K562 (cell line): ENCODE data around the gene GOLPH3L. TPM values are rescaled to one million over a fixed set of nuclear protein-coding genes. Genes with fewer than 3 reads are reported as not detected.

Source experiments
- ATAC-seq: fragments of 200-7000 bp; cut with Tn5 transposase; 3 replicates; pipeline ENCODE4 v1.9.1; 2020; ENCODE audit warnings: moderate library complexity
- BruUV-seq: library from RNA; stranded (reverse); fragments of 400-500 nt; replicated peaks from 2 replicates; lab custom pipeline; 2021; lab: Mats Ljungman, UMichigan
- CTCF ChIA-PET: fragments of 300-600 bp; formaldehyde crosslinking; extraction: SDS; loops from one replicate; lab custom pipeline; 2021; ENCODE audit warnings: low intra/inter-chr PET ratio; lab: Yijun Ruan, JAX
- POLR2A ChIA-PET: fragments of 300-600, 350-650 bp; sonication (Branson Sonifier 250); formaldehyde crosslinking; extraction: SDS; loops from one replicate; lab custom pipeline; 2021; ENCODE audit warnings: antibody characterized with exemption, inconsistent platforms; lab: Yijun Ruan, JAX
- DNase-seq, 4 experiments: peaks; one replicate each; pipeline versions ENCODE4 v3.0.0 to v3.0.0-alpha.2; 2011 to 2018; ENCODE audit warnings: low spot score in 3 of 4, mixed read lengths in 3 of 4; ENCODE audit errors: extremely low read depth in 1 of 4
- FAIRE-seq: peaks from 2 replicates; lab custom pipeline; 2011; peaks lifted over from hg19 to GRCh38; lab: Jason Lieb, UNC
- H2AFZ ChIP-seq: 2 replicates; pipeline ENCODE4 v1.6.0; 2011; ENCODE audit warnings: low read depth, low read length, control low read depth, inconsistent platforms
- H3K27ac ChIP-seq: fragments of 200-600 bp; 3 replicates; pipeline ENCODE4 v1.8.0; 2011; ENCODE audit warnings: low read depth, mild to moderate bottlenecking, control low read depth, inconsistent platforms, low read length, moderate library complexity, mixed read lengths; ENCODE audit errors: extremely low read depth
- H3K27me3 ChIP-seq, 2 experiments: fragments of 300-600 bp in 1 of 2; 2 replicates in 1 of 2; 3 replicates in 1 of 2; pipeline versions ENCODE4 v1.6.0 to v1.8.0; 2011; ENCODE audit warnings: inconsistent platforms in 2 of 2, low read length in 2 of 2, mild to moderate bottlenecking in 1 of 2, mixed read lengths in 1 of 2, moderate library complexity in 1 of 2; ENCODE audit not compliant: control insufficient read depth in 2 of 2, insufficient read depth in 2 of 2
- H3K36me3 ChIP-seq: fragments of 300-600 bp; 3 replicates; pipeline ENCODE4 v1.8.0; 2011; ENCODE audit warnings: mild to moderate bottlenecking, low read length, inconsistent platforms; ENCODE audit not compliant: control insufficient read depth, insufficient read depth
- H3K4me1 ChIP-seq, 2 experiments: fragments of 200-600 bp in 1 of 2; replicated peaks in 1 of 2; 2 replicates in 1 of 2; 3 replicates in 1 of 2; pipeline versions ENCODE4 v1.5.1 to v1.8.0; 2011; ENCODE audit warnings: inconsistent platforms in 2 of 2, low read length in 2 of 2, mild to moderate bottlenecking in 1 of 2, mixed read lengths in 1 of 2, moderate library complexity in 1 of 2; ENCODE audit not compliant: control insufficient read depth in 2 of 2, insufficient read depth in 2 of 2
- H3K4me2 ChIP-seq: 2 replicates; pipeline ENCODE4 v1.6.1; 2011; ENCODE audit warnings: low read length, control low read depth, inconsistent platforms, mixed read lengths; ENCODE audit not compliant: insufficient read depth
- H3K4me3 ChIP-seq: fragments of 200-600 bp; sonication (generic), shearing (Covaris generic); 2 replicates; pipeline ENCODE4 v1.5.1; 2016; ENCODE audit warnings: control low read depth, inconsistent platforms
- H3K79me2 ChIP-seq: fragments of 200-600 bp; 3 replicates; pipeline ENCODE4 v1.8.0; 2011; ENCODE audit warnings: low read length, inconsistent platforms; ENCODE audit not compliant: control insufficient read depth, insufficient read depth
- H3K9ac ChIP-seq, 2 experiments: 2 replicates each; pipeline versions ENCODE4 v1.6.0 to v1.6.1; 2011; ENCODE audit warnings: low read depth in 2 of 2, low read length in 2 of 2, control low read depth in 1 of 2, inconsistent platforms in 1 of 2, mild to moderate bottlenecking in 1 of 2, mixed read lengths in 1 of 2; ENCODE audit not compliant: insufficient read depth in 1 of 2
- H3K9me1 ChIP-seq: one replicate; pipeline ENCODE4 v1.6.0; 2011; ENCODE audit warnings: inconsistent platforms, mild to moderate bottlenecking, low read length, moderate library complexity; ENCODE audit not compliant: control insufficient read depth, insufficient read depth
- H3K9me3 ChIP-seq: replicated peaks from 2 replicates; pipeline ENCODE4 v1.5.1; 2011; ENCODE audit warnings: low read depth, low read length, inconsistent platforms; ENCODE audit not compliant: control insufficient read depth, insufficient read depth
- H4K20me1 ChIP-seq: replicated peaks from 2 replicates; pipeline ENCODE4 v1.6.1; 2011; ENCODE audit warnings: low read length, inconsistent platforms, mixed read lengths; ENCODE audit not compliant: control insufficient read depth, insufficient read depth
- HINFP ChIP-seq: fragments of 450-650 bp; conservative IDR thresholded peaks from 2 replicates; pipeline ENCODE4 v1.6.1; 2016; ENCODE audit warnings: missing genetic modification characterization, low read depth, mild to moderate bottlenecking, control low read depth, missing compliant biosample characterization
- NR3C1 ChIP-seq: sonication (generic); formaldehyde crosslinking; IDR thresholded peaks from 2 replicates; pipeline ENCODE4 v1.8.1; 2022; ENCODE audit warnings: missing genetic modification reagents
- PRMT5 ChIP-seq: sonication (generic); formaldehyde crosslinking; IDR thresholded peaks from 2 replicates; pipeline ENCODE4 v1.5.0; 2020; ENCODE audit warnings: missing genetic modification reagents
- SRF ChIP-seq, 2 experiments: fragments of 250-450, 450-650 bp in 1 of 2; sonication (Bioruptor Pico) in 1 of 2; sonication (generic) in 1 of 2; formaldehyde crosslinking; IDR thresholded peaks; 2 replicates each; pipeline versions ENCODE4 v1.5.0 to v1.5.1; 2020 to 2022; ENCODE audit warnings: mild to moderate bottlenecking in 1 of 2, missing genetic modification reagents in 1 of 2
- THRAP3 ChIP-seq: fragments of 450-650 bp; IDR thresholded peaks from 2 replicates; pipeline ENCODE4 v1.6.1; 2016; ENCODE audit warnings: mild to moderate bottlenecking, inconsistent platforms, borderline replicate concordance
- XRCC5 ChIP-seq: fragments of 200-400 bp; formaldehyde crosslinking; IDR thresholded peaks from 2 replicates; pipeline ENCODE4 v1.6.1; 2017; ENCODE audit warnings: low read depth, mild to moderate bottlenecking, low read length
- ZNF184 ChIP-seq: sonication (generic); formaldehyde crosslinking; IDR thresholded peaks from 2 replicates; pipeline ENCODE4 v1.5.0; 2020; ENCODE audit warnings: missing genetic modification reagents
- WGBS: fragments of 100-300 bp; shearing (Covaris generic); methylation state at CpG from one replicate; pipeline ENCODE4 v1.1.6; 2016; ENCODE audit warnings: low coverage, mixed read lengths; ENCODE audit not compliant: insufficient coverage; ENCODE audit errors: missing lambda C conversion rate; 5-methylcytosine and 5-hydroxymethylcytosine counted together
- in situ Hi-C: fragments of 300-500 bp; cut with MboI; formaldehyde crosslinking; loops from 4 replicates; pipeline ENCODE4 v1.15.0; 2018; ENCODE audit warnings: inconsistent platforms, mixed read lengths
- intact Hi-C: fragments of 100-400 bp; cut with micrococcal nuclease; formaldehyde crosslinking; loops from 2 replicates; pipeline ENCODE4 v1.14.2; 2022
- polyA plus RNA-seq, 8 experiments: library from polyadenylated mRNA; depleted of rRNA in 4 of 8; stranded (reverse) in 5 of 8; unstranded in 3 of 8; fragments of >200 nt; fragmentation: Nextera tagmentation in 2 of 8; fragmentation: Illumina TruSeq in 1 of 8; extraction: Ambion mirVana in 2 of 8; extraction: Trizol in 1 of 8; gene quantifications; 2 replicates each; pipeline versions ENCODE4 v1.2.1 to v1.2.3, GENCODE V29; 2011 to 2014; ENCODE audit warnings: inconsistent platforms in 1 of 8, missing spikeins in 1 of 8
- total RNA-seq, 7 experiments: library from RNA; depleted of rRNA in 6 of 7; stranded (reverse); fragments of >200 nt in 6 of 7; fragmentation: Illumina TruSeq in 2 of 7; extraction: Trizol in 2 of 7; gene quantifications; 2 replicates each; pipeline versions ENCODE4 v1.2.1 to v1.2.3, GENCODE V29; 2011 to 2021; ENCODE audit warnings: low replicate concordance in 1 of 7
- TF ChIP-seq, protein P1 (sequence below): fragments of 250-450 bp; sonication (Bioruptor Pico); IDR thresholded peaks from 2 replicates; pipeline ENCODE4 v1.9.0; 2021; ENCODE audit warnings: mild to moderate bottlenecking
- TF ChIP-seq, protein P2 (sequence below), 2 experiments: fragments of 450-650 bp; formaldehyde crosslinking in 1 of 2; IDR thresholded peaks; 2 replicates each; pipeline versions ENCODE4 v1.4.0 to v1.6.1; 2014 to 2020; ENCODE audit warnings: mild to moderate bottlenecking in 2 of 2, borderline replicate concordance in 1 of 2, low read depth in 1 of 2

Gene GOLPH3L
- total and polyA plus RNA-seq, 9 of the 15 experiments (the other 6 are each of a cell fraction or from before 2014, with no cell fraction given): 8.1 to 42.1 (median 21.6) TPM

DNA sequence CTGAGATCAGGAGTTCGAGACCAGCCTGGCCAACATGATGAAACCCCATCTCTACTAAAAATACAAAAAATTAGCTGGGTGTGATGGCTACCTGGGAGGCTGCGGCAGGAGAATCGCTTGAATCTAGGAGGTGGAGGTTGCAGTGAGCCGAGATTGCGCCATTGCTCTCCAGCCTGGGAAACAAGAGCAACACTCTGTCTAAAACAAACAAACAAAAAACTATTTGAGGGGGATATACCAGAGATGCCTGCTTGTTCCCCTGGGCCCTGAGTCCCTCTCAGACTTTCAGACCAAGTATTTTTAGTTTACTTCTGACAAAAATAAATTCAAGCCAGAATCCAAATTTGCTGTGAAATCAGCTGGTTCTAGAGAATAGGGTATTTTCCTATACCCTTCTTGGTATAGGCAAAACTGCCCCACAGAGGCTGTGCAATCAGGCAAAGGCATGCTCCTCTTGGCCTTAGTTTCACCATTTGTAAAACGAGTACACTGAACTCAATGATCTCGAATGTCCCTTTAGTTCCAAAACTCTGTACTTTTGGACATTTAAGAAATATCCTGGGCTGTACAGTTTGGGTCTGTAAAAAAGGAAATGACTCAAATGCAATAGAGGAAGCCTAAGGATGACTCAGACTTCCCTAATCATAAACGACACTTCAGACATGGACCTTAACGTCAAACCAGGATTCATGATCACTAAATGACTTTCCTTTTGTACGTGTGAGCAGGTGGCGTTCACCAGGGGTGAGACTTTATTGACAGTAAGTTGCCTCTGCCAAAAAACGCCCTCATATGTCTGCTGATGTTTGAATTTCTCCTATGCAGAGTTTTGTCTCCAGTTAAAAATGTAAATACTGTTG is 83.7 kb downstream of the GOLPH3L start:
- H3K9me3 ChIP-seq: no peaks in the 10 kb centered on the region
- intact Hi-C loops (loop anchor here (10.0 kb wide), 1 partner anchor 362 kb away; the partner anchor contains the start of gene CERS2), in situ Hi-C loops (no loop called here)
- H3K9ac ChIP-seq: peak overlapping the region in 1 of 2 experiments; percentile 69; a peak in 2 of 4 replicates
- ChIA-PET POLR2A (interaction anchor here (0.8 to 3.1 kb wide), 5 partner anchors 8 to 43 kb away, joined by 3 to 22 read pairs (median 7); partner anchors contain the start of genes ENSA and MCL1), CTCF (no interaction called here)
- BruUV-seq: TSS peak; percentile 26
- DNase-seq (peak; percentile 26 to 87 (median 49)), ATAC-seq (peak; percentile 79), FAIRE-seq (peak; percentile 96)
- no peaks in the 10 kb centered on the region for H3K27me3 ChIP-seq
- no peak overlapping the region; the same call in 1 of the 2 replicates for H2AFZ ChIP-seq
- peak overlapping the region; percentile 56; the same call in 1 of the 2 replicates for H3K4me2 ChIP-seq
- no peak overlapping the region for H3K4me3 ChIP-seq
- no peaks in the 10 kb centered on the region for H3K9me1 ChIP-seq
- peaks cover 26 to 44% of the 10 kb centered on the region in 2 experiments for H3K4me1 ChIP-seq
- no peaks in the 10 kb centered on the region for H4K20me1 ChIP-seq
- peaks cover 16% of the 10 kb centered on the region; the same call in 2 of the 3 replicates for H3K79me2 ChIP-seq
- peaks cover 41% of the 10 kb centered on the region for H3K36me3 ChIP-seq
- peak overlapping the region; percentile 94 for H3K27ac ChIP-seq
- WGBS: 35% methylated on average over 12 of the region's 12 CpGs
- TF ChIP-seq, protein P1, sequence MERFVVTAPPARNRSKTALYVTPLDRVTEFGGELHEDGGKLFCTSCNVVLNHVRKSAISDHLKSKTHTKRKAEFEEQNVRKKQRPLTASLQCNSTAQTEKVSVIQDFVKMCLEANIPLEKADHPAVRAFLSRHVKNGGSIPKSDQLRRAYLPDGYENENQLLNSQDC: no peak
- TF ChIP-seq ZNF184 (CRISPR knock-in tag) (no peak), THRAP3 (no peak), HINFP (tag) (no peak; the same call in 1 of the 2 replicates), NR3C1 (no peak), XRCC5 (no peak), SRF (CRISPR knock-in tag; IDR thresholded peaks at IDR 0.05) (peak in 1 of 2 experiments; percentile 30; a peak in 1 of 4 replicates), PRMT5 (CRISPR knock-in tag) (no peak)
- TF ChIP-seq, protein P2, sequence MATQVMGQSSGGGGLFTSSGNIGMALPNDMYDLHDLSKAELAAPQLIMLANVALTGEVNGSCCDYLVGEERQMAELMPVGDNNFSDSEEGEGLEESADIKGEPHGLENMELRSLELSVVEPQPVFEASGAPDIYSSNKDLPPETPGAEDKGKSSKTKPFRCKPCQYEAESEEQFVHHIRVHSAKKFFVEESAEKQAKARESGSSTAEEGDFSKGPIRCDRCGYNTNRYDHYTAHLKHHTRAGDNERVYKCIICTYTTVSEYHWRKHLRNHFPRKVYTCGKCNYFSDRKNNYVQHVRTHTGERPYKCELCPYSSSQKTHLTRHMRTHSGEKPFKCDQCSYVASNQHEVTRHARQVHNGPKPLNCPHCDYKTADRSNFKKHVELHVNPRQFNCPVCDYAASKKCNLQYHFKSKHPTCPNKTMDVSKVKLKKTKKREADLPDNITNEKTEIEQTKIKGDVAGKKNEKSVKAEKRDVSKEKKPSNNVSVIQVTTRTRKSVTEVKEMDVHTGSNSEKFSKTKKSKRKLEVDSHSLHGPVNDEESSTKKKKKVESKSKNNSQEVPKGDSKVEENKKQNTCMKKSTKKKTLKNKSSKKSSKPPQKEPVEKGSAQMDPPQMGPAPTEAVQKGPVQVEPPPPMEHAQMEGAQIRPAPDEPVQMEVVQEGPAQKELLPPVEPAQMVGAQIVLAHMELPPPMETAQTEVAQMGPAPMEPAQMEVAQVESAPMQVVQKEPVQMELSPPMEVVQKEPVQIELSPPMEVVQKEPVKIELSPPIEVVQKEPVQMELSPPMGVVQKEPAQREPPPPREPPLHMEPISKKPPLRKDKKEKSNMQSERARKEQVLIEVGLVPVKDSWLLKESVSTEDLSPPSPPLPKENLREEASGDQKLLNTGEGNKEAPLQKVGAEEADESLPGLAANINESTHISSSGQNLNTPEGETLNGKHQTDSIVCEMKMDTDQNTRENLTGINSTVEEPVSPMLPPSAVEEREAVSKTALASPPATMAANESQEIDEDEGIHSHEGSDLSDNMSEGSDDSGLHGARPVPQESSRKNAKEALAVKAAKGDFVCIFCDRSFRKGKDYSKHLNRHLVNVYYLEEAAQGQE (IDR thresholded peaks at IDR 0.05; ENCODE audit: borderline replicate concordance): no peak
- TF ChIP-seq, protein P2 (CRISPR knock-in tag; IDR thresholded peaks at IDR 0.05; ENCODE audit: low read depth): no peak
